HepG2 (cell line): ENCODE measurements around the gene KRT76. TPM values are rescaled to one million over a fixed set of nuclear protein-coding genes. Genes with fewer than 3 reads are reported as not detected.

Source experiments
- ATAC-seq: fragments of 200-7000 bp; cut with Tn5 transposase; 3 replicates; pipeline ENCODE4 v1.9.1; 2020; ENCODE audit warnings: mild to moderate bottlenecking, moderate library complexity
- BruUV-seq: library from RNA; stranded (reverse); fragments of 400-500 nt; replicated peaks from 2 replicates; lab custom pipeline; 2021; lab: Mats Ljungman, UMichigan
- CTCF ChIA-PET: fragments of 300-600 bp; formaldehyde crosslinking; extraction: SDS; loops from one replicate; lab custom pipeline; 2021; ENCODE audit warnings: low total read pairs, inconsistent platforms, low intra/inter-chr PET ratio; lab: Yijun Ruan, JAX
- POLR2A ChIA-PET: fragments of 350-600 bp; sonication (Branson Sonifier 250); formaldehyde crosslinking; loops from one replicate; lab custom pipeline; 2020; ENCODE audit warnings: antibody characterized with exemption, inconsistent platforms; lab: Yijun Ruan, JAX
- DNase-seq: peaks from one replicate; pipeline ENCODE4 v3.0.0-alpha.2; 2015; ENCODE audit warnings: low spot score
- FAIRE-seq: peaks from 3 replicates; lab custom pipeline; 2011; peaks lifted over from hg19 to GRCh38; lab: Jason Lieb, UNC
- H2AFZ ChIP-seq: one replicate; pipeline ENCODE4 v1.6.1; 2011; ENCODE audit warnings: low read length, inconsistent platforms
- H3K27ac ChIP-seq: fragments of 300-600 bp; 3 replicates; pipeline ENCODE4 v1.8.0; 2011; ENCODE audit warnings: mixed run types, mild to moderate bottlenecking, mixed read lengths, low read length, inconsistent platforms; ENCODE audit not compliant: insufficient read depth; ENCODE audit errors: extremely low read length
- H3K27me3 ChIP-seq, 2 experiments: fragments of 200-600 bp in 1 of 2; 2 replicates in 1 of 2; 3 replicates in 1 of 2; pipeline versions ENCODE4 v1.6.0 to v1.8.0; 2011; ENCODE audit warnings: low read length in 2 of 2, mild to moderate bottlenecking in 2 of 2, moderate library complexity in 2 of 2, inconsistent platforms in 1 of 2; ENCODE audit not compliant: insufficient read depth in 2 of 2, control insufficient read depth in 1 of 2
- H3K36me3 ChIP-seq, 2 experiments: fragments of 200-600 bp in 1 of 2; replicated peaks in 1 of 2; 2 replicates in 1 of 2; 3 replicates in 1 of 2; pipeline versions ENCODE4 v1.5.1 to v1.8.0; 2011; ENCODE audit warnings: low read length in 2 of 2, inconsistent platforms in 1 of 2; ENCODE audit not compliant: insufficient read depth in 2 of 2, control insufficient read depth in 1 of 2
- H3K4me1 ChIP-seq: 2 replicates; pipeline ENCODE4 v1.5.1; 2012; ENCODE audit warnings: low read length, inconsistent platforms; ENCODE audit not compliant: insufficient read depth
- H3K4me2 ChIP-seq: 2 replicates; pipeline ENCODE4 v1.6.0; 2011; ENCODE audit warnings: low read depth, low read length, inconsistent platforms
- H3K4me3 ChIP-seq, 3 experiments: fragments of 200-600 bp in 1 of 3; sonication (generic), shearing (Covaris generic) in 1 of 3; replicated peaks in 1 of 3; 2 replicates each; pipeline ENCODE4 v1.5.1; 2011 to 2016; ENCODE audit warnings: low read length in 3 of 3, inconsistent platforms in 2 of 3, low read depth in 2 of 3, mild to moderate bottlenecking in 2 of 3, control low read depth in 1 of 3, mixed read lengths in 1 of 3; ENCODE audit not compliant: insufficient read depth in 1 of 3
- H3K79me2 ChIP-seq: one replicate; pipeline ENCODE4 v1.6.1; 2011; ENCODE audit warnings: low read length, inconsistent platforms; ENCODE audit not compliant: insufficient read depth
- H3K9ac ChIP-seq: 2 replicates; pipeline ENCODE4 v1.6.0; 2011; ENCODE audit warnings: mild to moderate bottlenecking, low read depth, low read length, inconsistent platforms; ENCODE audit not compliant: insufficient read depth
- H3K9me3 ChIP-seq: 2 replicates; pipeline ENCODE4 v1.5.1; 2012; ENCODE audit warnings: mild to moderate bottlenecking, low read length
- H4K20me1 ChIP-seq: 2 replicates; pipeline ENCODE4 v1.6.0; 2011; ENCODE audit warnings: inconsistent platforms, mild to moderate bottlenecking, low read length, moderate library complexity; ENCODE audit not compliant: insufficient read depth
- AFF4 ChIP-seq: sonication (generic); formaldehyde crosslinking; IDR thresholded peaks from 2 replicates; pipeline ENCODE4 v1.4.0; 2020; ENCODE audit warnings: missing genetic modification reagents
- BHLHE40 ChIP-seq: IDR thresholded peaks from 2 replicates; pipeline ENCODE4 v1.6.1; 2011; ENCODE audit warnings: low read length, improper control_type of control experiment
- EP300 ChIP-seq, 3 experiments: sonication (generic) in 1 of 3; formaldehyde crosslinking in 1 of 3; IDR thresholded peaks; 2 replicates each; pipeline versions ENCODE4 v1.5.1 to v1.6.1; 2011 to 2020; ENCODE audit warnings: low read depth in 2 of 3, low read length in 2 of 3, borderline replicate concordance in 1 of 3, improper control_type of control experiment in 1 of 3, mild to moderate bottlenecking in 1 of 3, missing genetic modification reagents in 1 of 3, moderate library complexity in 1 of 3
- HOXA5 ChIP-seq: sonication (generic); formaldehyde crosslinking; IDR thresholded peaks from 2 replicates; pipeline ENCODE4 v1.4.0; 2020; ENCODE audit warnings: missing genetic modification reagents
- JUNB ChIP-seq: sonication (generic); formaldehyde crosslinking; IDR thresholded peaks from 2 replicates; pipeline ENCODE4 v1.8.0; 2022; ENCODE audit warnings: missing genetic modification reagents, mild to moderate bottlenecking, borderline replicate concordance
- MEIS2 ChIP-seq: sonication (generic); formaldehyde crosslinking; IDR thresholded peaks from 2 replicates; pipeline ENCODE4 v1.9.0; 2021; ENCODE audit warnings: mild to moderate bottlenecking, missing genetic modification reagents
- MTA3 ChIP-seq: sonication (generic); formaldehyde crosslinking; IDR thresholded peaks from 2 replicates; pipeline ENCODE4 v1.4.0; 2020; ENCODE audit warnings: missing genetic modification reagents
- RXRB ChIP-seq: IDR thresholded peaks from 2 replicates; pipeline ENCODE4 v1.6.1; 2016; ENCODE audit warnings: borderline replicate concordance, missing genetic modification reagents, missing compliant biosample characterization
- TMF1 ChIP-seq: sonication (generic); formaldehyde crosslinking; IDR thresholded peaks from 2 replicates; pipeline ENCODE4 v1.8.1; 2022; ENCODE audit warnings: low read depth, missing genetic modification reagents
- ZBTB21 ChIP-seq: sonication (generic); formaldehyde crosslinking; IDR thresholded peaks from 2 replicates; pipeline ENCODE4 v1.4.0; 2020; ENCODE audit warnings: missing genetic modification reagents
- ZNF30 ChIP-seq: sonication (generic); formaldehyde crosslinking; IDR thresholded peaks from 2 replicates; pipeline ENCODE4 v1.5.0; 2020; ENCODE audit warnings: mild to moderate bottlenecking, missing genetic modification reagents
- ZNF335 ChIP-seq: sonication (generic); formaldehyde crosslinking; IDR thresholded peaks from 2 replicates; pipeline ENCODE4 v1.4.0; 2020; ENCODE audit warnings: missing genetic modification reagents
- ZNF589 ChIP-seq: sonication (generic); formaldehyde crosslinking; conservative IDR thresholded peaks from 2 replicates; pipeline ENCODE4 v1.8.0; 2022; ENCODE audit warnings: mild to moderate bottlenecking, moderate library complexity, missing genetic modification reagents
- ZNF839 ChIP-seq: sonication (generic); formaldehyde crosslinking; IDR thresholded peaks from 2 replicates; pipeline ENCODE4 v1.4.0; 2020; ENCODE audit warnings: missing genetic modification reagents, mild to moderate bottlenecking, borderline replicate concordance
- ZSCAN20 ChIP-seq: sonication (generic); formaldehyde crosslinking; IDR thresholded peaks from 2 replicates; pipeline ENCODE4 v1.4.0; 2020; ENCODE audit warnings: missing genetic modification reagents, mild to moderate bottlenecking, borderline replicate concordance
- ZSCAN21 ChIP-seq: sonication (generic); formaldehyde crosslinking; IDR thresholded peaks from 2 replicates; pipeline ENCODE4 v1.8.0; 2022; ENCODE audit warnings: mild to moderate bottlenecking, missing genetic modification reagents, moderate library complexity, borderline replicate concordance
- WGBS: methylation state at CpG from one replicate; pipeline ENCODE4 v1.1.6; 2017; ENCODE audit warnings: low lambda C conversion rate; 5-methylcytosine and 5-hydroxymethylcytosine counted together
- in situ Hi-C: cut with HindIII; loops from 2 replicates; pipeline ENCODE4 v1.10.0; 2017; ENCODE audit warnings: low pct_unique_long_range_greater_than_20kb; ENCODE audit not compliant: extremely low pct_ligation_motif_present
- intact Hi-C: fragments of 100-400 bp; cut with micrococcal nuclease; formaldehyde crosslinking; loops from one replicate; pipeline ENCODE4 v1.10.0; 2022; ENCODE audit not compliant: unreplicated experiment
- polyA plus RNA-seq, 8 experiments: library from polyadenylated mRNA; depleted of rRNA in 3 of 8; stranded (reverse) in 7 of 8; unstranded in 1 of 8; fragments of >200 nt; fragmentation: Illumina TruSeq in 4 of 8; extraction: Trizol in 4 of 8; gene quantifications; 2 replicates each; pipeline versions ENCODE4 v1.2.1 to v1.2.3, GENCODE V29; 2011 to 2016; ENCODE audit warnings: low read depth in 4 of 8, missing spikeins in 1 of 8, mixed read lengths in 1 of 8; ENCODE audit not compliant: insufficient read depth in 1 of 8
- total RNA-seq, 5 experiments: library from RNA; depleted of rRNA; stranded (reverse); fragments of >200 nt; fragmentation: Illumina TruSeq; extraction: Trizol; gene quantifications; 2 replicates each; pipeline ENCODE4 v1.2.3, GENCODE V29; 2016; ENCODE audit warnings: low read depth in 1 of 5

The KRT76 gene
- total and polyA plus RNA-seq, 2 of the 13 experiments (the other 11 are each of a cell fraction or from before 2014, with no cell fraction given): not detected

GRCh38 chr12:52807544-52808470 is 30.7 kb upstream of the KRT76 start (continued):
- TF ChIP-seq AFF4 (CRISPR knock-in tag): no peak
- no peak for TF ChIP-seq ZSCAN20 (CRISPR knock-in tag)

DNA sequence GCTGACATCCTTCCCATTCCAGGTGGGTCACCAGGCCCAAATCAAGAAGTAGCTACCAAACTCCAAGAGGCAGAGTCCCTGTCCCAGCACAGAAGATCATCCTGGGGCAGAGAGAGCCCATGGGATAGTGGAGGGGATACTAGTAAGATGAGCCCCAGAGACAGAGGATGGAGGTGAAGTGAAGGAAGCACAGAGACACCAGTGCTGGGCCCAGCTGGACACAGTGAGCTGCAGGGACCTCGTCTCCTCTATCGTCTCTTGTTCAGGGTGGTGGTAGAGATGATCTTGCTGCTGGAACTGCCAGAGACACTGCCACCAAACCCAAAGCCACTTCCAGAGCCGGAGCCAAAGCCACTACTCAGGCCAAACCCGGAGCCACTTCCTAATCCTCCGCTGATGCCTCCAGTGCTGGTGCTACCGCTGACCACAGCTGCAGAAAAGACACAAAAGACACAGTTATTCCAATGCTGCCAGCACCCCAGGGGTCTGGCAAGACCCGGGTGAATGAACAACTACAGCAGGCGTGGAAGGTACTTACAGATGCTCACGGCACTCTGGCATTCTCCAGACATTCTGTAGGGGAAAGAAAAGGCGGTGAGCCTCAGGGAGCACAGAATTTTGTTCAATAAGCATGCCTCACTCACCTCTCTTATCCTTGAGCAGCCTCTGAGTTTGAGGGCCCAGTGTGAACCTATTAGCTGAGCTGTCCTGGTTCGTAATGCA is 29.8 kb upstream of the KRT76 start:
- DNase-seq (no peak), FAIRE-seq (no peak), ATAC-seq (no peak)
- in situ Hi-C loops (no loop called here), intact Hi-C loops (no loop called here)
- no peaks in the 10 kb centered on the region for H3K79me2 ChIP-seq
- ChIA-PET CTCF (no interaction called here), POLR2A (no interaction called here)
- no peak overlapping the region for H3K9ac ChIP-seq
- no peak for TF ChIP-seq ZSCAN21 (CRISPR knock-in tag)
- TF ChIP-seq ZNF839: no peak
- no peak for TF ChIP-seq JUNB (CRISPR knock-in tag)
- no peak for TF ChIP-seq MEIS2 (CRISPR knock-in tag)
- no peak for TF ChIP-seq TMF1 (CRISPR knock-in tag)
- TF ChIP-seq MTA3 (CRISPR knock-in tag): no peak
- no peak for TF ChIP-seq RXRB (CRISPR knock-in tag)
- no peak for TF ChIP-seq BHLHE40
- TF ChIP-seq ZBTB21 (CRISPR knock-in tag): no peak
- no peak for TF ChIP-seq ZNF30 (CRISPR knock-in tag)
- TF ChIP-seq HOXA5: no peak
- TF ChIP-seq ZNF589 (CRISPR knock-in tag): no peak
- no peak for TF ChIP-seq ZNF335 (CRISPR knock-in tag)
- TF ChIP-seq EP300 (IDR thresholded peaks at IDR 0.05; ENCODE audit: low read depth in 2 of 2, low read length in 2 of 2): no peak
- no peak for TF ChIP-seq EP300 (CRISPR knock-in tag; IDR thresholded peaks at IDR 0.05; ENCODE audit: borderline replicate concordance)
- no peak overlapping the region for H3K27ac ChIP-seq
- H3K36me3 ChIP-seq: no peaks in the 10 kb centered on the region
- H2AFZ ChIP-seq: no peak overlapping the region
- no TSS peak for BruUV-seq
- no peaks in the 10 kb centered on the region for H3K4me1 ChIP-seq
- H3K4me2 ChIP-seq: no peak overlapping the region
- H4K20me1 ChIP-seq: no peaks in the 10 kb centered on the region
- H3K27me3 ChIP-seq: peaks cover 1 to 24% of the 10 kb centered on the region in 2 experiments; a peak in 4 of 5 replicates
- no peak overlapping the region for H3K4me3 ChIP-seq
- 10% methylated on average over 5 of the region's 11 CpGs for WGBS
- H3K9me3 ChIP-seq: no peaks in the 10 kb centered on the region
